Measurements from ENCODE around the gene TNNI3K.

Gene TNNI3K

DNA sequence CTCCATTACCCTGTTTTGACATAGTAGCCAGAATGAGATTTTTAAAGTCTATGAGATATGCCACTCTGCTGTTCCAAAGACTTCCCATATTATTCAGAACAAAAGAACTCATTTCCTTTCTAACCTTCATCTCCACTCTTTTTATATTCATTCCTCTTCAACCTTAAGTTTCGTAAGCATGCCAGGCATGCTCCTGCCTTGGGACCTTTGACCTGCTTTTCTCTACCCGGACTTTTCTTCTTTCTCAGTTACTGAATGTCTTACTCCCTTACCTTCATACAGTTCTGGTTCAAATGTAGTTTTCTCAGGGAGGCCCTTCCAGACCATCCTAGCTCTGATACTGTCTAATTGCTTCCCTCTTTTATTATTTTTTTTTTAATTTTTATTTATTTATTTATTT lies 81.1 kb downstream of the TNNI3K start:
- DNase-seq, result no peak

DNA sequence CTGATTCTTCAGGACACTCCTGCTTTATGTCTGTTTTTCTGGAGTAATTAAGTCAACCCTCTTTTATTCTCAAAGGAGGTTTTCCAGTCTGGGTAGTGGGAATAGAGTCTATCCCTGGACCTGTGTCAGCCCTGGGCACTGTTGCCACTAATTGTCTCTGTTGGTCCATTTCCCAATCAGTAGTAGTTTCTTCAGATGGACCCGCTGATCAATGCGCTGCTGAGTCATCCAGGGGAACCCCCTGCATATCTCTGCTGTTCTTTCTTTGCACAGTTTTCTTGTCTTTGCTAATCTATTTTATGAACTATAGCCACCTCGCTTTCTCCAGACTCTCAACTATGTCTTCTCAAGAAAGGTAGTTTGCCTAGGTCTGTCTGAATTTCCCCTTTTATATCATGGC lies 82.5 kb downstream of the TNNI3K start:
- no peak for DNase-seq

DNA sequence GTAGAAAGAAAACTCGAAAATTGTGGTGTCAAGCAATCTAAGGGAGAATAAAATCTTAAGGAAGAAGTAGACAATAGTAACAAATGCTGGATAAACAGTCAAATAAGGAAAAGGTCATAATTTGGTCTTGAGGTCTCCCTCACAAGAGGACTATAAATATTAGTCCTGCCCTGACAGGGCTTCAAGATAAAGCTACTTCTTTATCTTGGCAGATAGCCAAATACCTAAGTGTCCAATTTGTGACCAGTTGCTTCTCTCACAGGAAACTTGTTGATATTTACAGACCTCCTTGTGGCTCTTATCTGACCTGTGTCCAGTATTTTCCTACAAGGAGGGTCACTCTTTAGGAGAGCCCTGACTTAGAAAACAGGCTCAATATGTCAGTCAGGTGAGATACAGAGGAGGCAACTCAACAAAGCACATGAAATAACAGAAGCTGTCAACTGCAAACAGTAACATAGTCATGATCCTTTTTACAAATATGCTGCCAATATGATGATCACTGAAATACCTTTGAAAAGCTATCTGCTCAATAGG lies 88.8 kb downstream of the TNNI3K start:
- no peak for DNase-seq

DNA sequence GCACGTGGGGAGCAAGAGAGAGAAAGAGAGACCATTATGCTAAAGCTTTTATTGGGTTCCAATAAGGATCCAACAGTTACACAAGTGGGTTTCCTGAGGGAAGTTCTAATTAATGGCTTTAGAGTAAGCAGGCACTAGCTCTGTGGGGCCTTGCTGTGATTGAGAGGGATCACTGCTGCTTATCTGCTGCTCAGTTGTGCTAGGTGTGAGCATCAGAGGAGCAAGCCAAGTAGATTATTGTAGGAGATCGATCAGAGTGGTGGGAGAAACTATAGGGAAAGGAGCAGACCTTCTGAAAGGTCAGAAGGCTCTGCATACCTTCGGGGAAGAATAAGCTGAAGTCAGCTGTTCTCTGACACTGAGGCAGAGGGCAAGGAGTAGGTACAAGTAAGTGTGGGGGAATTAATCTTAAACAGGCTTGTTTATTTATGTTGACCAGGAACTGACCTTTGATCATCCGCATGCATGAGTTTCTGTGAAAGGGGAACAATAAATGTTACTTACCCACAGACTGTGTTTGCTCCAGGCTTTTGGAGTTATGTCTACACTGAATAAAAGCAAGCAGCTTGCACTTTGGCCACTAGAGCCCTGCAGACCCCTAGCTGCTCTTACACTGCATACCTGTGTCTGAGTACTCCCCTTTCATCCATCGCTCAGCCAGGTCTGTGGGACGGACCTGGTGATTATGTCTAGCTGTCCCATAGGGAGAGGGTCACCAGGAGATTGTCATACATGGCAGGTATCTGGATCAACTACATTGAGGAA lies 89.7 kb downstream of the TNNI3K start:
- DNase-seq, result no peak

DNA sequence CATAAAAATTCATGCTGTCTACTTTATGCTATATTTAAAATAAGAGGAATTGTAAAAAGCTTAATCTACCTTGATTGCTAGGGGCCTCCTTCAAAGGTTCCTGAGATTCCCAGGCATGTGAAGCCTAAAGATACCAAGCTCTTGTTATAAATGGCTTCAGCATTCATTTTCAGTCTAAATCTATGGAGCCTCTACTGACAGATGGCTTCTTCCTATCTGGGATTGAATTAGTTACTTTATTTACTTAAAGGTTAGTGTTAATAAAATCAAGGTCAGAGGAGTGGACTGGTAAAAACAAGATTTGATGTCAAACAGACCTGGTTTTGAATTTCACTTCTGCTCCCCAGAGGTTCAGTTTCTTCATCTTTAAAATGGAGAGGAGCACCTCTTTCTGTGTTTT lies 93.7 kb downstream of the TNNI3K start:
- no peak for DNase-seq

DNA sequence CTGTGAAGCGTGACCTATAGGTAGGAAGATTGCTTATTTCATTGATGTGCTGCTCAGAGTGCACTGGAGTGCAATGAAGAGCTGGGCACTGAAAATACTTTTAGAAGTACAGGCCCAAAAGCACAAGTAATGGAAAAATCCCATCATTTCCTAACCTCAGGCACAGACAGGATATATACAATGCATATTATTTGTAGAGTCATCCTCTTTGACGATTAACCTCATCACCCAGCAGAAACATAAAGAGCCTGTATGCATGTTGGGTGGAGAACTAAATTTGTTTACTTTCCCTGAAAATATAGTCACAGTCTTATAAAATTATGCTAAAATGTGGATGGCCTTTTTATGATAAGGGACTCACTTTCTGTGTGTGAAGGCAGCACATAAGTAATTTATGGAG lies 98.1 kb downstream of the TNNI3K start:
- DNase-seq, result no peak

DNA sequence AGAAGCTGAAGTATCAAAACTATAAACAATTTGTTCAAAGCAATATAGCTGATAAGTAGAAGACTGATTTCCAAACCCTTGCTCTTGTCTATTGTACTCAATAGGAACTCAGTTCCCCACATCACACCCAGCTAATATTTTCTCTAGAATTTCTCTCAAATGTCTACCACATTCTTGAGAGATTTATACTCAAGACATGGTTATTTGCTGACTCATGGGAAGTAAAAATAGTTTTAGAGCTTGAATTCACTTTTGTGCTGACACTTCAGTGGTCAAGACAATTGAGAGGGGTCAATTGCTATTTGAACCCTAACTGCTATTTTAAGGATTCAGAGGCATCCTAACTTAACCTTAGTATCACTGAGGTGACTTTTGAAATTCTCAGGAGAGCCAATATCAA lies 99.0 kb downstream of the TNNI3K start:
- no peak for DNase-seq

DNA sequence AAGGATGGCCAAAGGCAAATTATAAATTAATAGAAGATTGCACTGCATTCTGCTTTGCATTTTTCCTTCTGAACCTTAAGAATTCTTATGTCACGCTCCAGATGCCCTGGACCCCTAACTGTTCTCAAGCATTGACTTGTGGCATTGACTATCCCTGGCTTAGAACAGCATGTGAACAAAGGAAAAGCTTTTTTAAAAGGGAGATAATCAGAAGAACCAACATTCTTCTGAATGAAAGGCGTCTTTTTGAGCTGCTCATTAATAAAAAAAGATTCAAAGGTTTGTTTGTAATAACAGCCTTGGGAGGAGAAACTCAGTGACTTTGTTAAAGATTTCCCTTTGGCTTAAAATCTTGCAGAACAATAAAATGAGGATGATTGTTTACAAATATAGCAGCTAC lies 105.5 kb downstream of the TNNI3K start:
- DNase-seq, result no peak

DNA sequence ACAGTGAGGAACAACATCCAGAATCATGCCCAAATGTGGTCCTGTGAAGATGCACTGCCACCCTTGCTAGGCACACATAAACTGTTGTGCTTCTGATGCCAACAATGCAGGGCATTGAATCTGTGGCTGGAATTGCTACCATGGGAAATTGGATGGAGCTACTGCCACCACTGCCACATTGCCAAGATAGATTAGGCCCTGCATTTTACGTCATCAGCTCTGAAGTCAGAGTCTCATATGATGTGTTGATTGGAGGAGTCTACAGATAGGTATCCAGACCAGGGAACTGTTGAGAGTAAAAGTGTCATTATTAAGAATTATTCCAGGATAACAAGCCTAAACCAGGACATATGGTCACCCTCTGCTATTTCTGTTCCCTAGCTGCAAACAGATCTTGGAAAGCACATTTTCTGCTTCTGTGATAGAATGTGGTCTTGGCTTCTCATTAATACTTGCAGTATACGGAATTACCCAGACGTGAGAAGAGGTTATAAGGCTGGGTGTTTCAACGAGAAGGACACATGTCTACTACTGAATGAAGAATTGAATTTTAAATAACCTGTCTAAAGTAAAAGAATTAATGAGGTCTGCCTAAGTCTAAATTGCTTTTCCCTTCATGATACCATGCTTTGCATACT lies 106.6 kb downstream of the TNNI3K start:
- DNase-seq, result no peak

DNA sequence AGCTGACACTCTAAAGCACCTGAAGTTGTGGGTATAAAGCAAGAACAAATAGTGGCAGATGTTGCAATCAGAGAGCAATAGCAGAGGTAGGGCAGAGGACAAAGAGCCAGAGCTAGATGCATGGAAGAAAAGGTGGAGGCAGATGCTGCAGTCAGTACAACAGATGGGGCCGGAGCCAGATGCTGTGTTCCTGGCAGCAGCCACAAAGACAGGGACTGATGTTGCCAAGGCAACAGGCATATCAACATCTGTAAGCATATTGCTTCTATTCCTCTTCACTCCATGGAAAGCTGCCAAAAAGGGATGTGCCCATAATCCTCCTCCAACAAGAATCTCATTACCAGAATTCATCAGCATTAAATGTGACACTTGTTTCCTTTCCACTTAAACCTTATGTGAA lies 108.0 kb downstream of the TNNI3K start:
- DNase-seq, result no peak

DNA sequence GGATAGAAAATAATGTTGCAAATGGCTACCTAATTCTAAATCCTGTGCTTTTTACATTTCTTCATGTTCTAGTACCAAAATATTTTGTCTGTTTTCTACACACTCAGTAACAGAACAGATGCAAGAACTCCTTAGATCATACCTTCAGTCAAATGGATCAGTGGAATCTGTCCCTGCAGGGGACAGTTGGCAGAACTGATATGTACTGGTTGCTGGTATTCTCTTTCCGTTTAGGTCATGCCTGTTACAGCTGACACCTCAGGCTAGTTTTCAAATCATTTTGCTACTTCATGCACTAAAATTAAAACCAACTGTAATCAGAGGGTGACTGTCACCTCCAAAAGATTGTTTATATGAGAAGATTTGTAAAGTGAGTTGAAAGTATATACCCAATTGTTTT lies 109.2 kb downstream of the TNNI3K start:
- DNase-seq, result no peak

DNA sequence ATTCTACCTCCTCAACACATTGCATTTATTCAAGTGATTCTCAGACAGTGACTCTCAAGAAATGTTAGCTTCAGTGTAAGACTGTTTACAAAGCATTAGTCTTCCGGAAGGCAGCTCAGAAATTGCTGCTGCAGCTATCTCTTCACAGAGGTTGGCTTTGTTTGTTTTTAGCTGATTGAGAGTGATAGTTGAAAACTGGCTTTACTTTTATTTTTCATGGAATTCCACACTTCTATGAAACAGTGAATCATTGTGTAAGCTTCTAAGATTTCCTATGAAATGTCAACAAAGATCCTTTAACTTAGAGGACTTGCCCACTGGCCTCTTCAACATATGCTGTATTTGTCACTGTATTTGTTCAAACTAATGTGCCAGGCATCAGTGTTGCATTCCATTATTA lies 121.3 kb downstream of the TNNI3K start:
- no peak for DNase-seq

DNA sequence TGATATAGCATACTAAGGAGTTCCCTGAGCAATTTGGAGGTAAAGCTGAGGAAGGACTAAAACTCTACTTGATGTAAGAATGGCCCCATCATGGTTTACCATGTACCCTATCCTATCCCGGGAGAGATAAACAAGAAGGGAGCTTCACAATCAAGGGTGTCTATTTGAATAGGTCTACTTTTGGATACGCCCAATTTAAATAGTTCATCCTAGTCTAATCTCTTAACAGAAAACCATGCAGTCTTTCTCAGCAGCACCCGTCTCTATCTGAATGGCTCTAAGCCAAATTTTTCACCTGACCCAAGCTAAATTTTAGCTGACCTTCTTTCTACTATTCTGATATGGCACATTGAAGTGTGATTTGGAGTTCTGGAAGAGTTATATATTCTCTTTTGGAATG lies 122.0 kb downstream of the TNNI3K start:
- DNase-seq, result no peak

DNA sequence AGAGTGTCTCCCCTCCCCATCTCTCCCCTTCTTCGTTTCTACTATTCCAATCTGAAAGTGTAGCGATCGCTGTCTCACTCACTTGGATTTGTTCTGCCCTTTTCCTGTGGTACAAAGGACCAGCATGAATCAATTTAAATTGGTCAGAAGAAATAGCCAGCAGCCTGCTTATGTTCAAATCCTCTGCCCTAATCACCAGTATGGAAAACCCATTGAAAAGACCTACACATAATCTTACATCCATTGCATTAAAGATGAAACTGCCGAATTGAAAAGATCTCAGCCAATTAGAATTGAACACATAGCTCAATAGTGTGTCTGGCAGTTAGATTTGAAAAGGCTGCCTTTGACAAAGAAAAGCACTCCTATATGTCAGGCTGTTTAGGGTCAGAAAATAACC lies 122.6 kb downstream of the TNNI3K start:
- DNase-seq, result no peak

DNA sequence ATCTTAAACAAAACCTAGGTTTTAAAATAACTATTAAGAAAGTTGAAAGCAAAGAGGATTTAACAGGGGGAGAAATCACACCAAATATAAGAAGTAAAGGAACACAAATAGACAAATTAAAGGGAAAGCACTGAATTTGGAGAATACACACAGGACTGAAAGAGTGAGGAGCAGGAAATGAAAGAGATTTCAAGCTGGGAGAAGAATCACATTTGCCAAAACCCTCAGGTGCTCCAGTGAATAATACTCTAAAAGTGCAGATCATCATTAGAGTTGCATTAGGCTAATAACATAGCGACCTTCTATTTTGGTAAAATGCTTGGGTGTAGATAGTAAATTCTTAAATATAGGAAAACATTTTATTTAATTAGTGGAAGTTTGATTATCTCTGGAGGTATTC lies 127.5 kb downstream of the TNNI3K start:
- DNase-seq, result no peak

DNA sequence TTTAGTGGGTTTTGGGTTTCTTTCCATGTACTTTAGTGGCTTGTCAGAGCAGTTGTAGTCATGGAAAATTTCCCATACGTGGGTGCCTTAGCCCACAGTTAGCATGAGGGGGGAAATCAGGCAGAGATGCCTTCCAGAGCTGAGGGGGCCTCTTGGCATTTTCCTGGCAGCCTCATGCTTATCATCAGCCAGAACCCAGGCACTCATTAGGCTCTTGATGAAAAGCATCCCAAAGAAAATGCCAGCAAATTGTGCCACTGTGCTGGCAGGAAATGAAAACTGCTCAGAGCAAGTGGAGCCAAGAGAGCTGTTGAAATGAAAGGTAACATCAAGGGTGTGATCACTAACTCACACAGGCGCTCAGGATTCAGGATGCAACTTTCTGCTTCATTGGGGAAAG lies 128.0 kb downstream of the TNNI3K start:
- no peak for DNase-seq

DNA sequence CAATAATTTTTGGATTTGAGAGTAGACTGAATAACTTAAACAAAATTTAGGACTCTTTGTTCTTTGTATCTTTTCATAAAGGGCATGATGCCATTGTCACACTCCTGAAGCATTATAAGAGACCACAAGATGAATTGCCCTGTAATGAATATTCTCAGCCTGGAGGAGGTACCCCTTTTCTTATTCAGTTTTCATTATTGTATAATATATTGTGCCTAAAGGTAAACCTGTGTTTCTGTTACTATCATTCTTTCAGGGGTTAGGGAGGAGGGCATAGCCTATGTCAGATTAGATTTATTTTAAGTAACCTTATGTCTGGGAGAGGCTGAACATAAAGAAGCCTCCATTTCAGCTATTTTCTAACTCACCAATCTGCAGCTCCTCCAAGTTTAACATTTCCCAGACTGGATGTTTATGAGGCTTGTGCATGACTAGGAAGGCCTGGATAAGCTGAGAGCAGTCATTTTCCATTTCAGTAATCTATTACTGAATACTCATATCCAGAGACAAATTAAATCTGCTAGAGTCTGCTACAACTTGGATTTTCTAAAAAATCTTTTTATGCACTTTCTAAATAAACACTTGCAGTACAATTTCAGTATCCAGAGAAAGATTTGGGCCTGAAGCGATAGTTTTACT lies 132.1 kb downstream of the TNNI3K start:
- no peak for DNase-seq

DNA sequence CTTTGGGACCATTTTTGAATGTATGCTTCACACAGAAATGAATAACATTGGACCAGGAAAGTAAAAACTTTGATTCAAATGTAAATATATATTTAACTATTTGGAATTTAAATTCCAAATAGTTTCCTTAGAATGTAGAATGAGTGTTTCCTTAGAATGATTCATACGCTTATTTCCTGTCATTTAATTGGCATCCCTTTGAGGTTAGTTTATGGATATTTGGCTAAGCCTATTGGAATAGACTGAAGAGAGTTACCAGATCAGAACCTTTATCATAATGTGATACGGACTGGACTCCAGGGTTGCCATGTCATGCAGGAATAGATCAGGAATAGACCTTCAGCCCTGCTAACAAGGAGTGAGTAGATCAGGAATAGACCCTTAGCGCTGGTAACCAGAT lies 133.1 kb downstream of the TNNI3K start:
- no peak for DNase-seq

DNA sequence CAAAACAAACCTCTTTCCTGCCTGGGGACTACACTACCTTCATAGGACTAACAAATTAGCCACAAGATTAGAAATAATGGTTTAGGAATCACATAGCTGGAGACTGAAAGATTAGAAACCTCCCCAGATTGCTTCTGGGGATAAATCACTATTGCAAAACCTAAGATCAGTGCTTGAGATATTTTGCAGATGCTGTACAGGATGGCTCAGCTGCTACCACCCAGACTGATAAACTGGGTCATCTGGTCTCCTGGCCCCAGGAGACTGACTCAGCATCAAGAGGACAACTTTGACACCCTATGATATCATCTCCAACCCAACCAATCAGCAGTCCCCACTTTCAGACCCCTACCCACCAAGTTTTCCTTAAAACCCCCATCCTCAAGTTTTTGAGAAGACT lies 140.2 kb downstream of the TNNI3K start:
- DNase-seq, result no peak

DNA sequence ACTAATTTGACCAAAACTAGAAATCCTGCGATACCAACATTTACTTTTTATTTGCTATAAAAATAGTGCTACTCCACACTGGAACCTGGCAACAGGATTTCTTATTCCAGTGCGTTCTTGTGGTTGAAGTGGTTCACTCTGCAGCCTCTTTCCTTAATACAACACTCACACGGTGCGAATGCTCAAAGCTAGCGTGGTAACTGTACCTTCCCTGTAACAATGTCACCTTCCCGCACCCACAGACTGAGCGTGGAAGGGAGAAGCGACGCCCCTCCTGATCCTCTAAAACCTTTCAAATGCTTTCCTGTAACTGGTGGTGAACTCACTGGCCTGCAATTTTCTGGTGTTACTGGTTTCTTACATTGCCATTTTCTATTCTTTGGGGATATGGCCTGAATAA lies 145.1 kb downstream of the TNNI3K start:
- no peak for DNase-seq

DNA sequence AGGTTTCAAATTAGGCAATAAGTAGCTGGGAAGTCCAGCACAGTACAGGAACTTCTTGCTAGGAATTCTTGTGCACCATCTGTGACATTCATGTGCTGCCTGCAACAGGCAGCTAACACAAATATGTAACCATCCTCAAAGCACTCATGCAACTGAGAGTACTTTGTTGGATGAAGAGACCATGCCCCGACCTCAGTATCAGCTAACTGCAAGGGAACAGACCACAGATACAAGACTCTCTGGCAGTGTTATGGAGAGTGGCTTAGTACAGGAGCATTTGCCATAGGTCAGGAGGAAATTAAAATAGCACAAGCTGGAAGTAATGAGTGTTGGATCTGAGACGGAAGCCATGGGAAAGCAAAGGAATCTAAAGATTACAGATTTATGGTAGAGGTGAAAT lies 153.7 kb downstream of the TNNI3K start:
- no peak for DNase-seq

DNA sequence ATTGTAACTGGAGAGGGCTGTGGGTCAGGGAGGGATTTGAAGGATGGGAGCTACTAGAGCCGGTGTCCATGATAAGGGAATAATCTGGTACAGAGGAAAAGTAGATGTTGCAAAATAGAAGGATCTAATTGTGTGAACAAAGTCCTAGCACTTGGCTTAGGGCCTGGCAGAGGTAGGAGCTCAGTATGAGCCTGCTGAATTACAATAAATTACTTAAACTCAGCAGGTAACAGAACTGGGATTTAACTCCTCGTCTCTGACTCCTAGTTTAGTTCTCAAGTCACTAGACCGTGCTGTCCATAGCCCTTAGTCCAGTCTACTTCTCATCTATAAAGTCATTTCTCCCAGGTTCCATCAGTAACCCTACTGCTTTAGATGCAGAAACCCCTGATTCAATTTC lies 157.0 kb downstream of the TNNI3K start:
- no peak for DNase-seq

DNA sequence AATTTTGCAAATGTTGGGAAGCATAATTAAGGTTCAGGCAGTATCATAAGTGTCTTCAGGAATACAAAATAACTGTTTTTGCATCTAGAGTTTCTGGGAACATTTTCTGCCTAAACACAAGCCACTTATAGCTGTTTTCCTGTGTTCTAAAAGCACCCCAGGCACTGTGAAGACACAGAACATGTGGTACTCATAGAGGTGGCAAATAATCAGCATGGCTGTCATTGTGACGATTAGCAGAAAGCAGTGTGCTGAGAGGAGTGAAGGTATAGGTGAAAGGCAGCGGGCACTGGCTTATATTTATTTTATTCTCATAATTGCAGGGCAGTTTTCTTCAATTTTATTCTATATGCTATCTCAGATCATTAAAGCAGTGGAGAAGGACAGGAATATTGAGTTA lies 157.7 kb downstream of the TNNI3K start:
- no peak for DNase-seq

DNA sequence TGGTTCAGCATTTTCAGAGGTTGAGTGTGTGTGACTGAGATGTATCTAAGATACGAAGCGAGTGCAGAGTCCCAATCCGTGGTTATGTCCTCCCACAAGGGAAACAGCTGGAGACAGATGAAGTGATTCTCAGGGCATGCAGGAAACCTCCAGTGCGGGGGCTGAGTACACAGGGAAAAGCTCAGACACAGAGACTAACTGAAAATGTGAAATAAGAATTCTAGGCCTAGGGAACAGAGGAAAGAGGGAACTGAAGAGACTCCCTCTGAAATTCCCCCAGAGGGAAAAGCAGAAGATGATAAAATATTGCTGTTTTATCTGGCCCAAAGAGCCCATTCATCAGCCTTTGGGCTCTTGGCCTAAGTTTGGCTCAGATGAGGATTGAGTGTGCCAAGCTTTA lies 160.4 kb downstream of the TNNI3K start:
- DNase-seq, result no peak
